ENCODE data around the gene ITGB4. TPM values are rescaled to one million over a fixed set of nuclear protein-coding genes. Genes with fewer than 3 reads are reported as not detected.

ITGB4 gene
- total and polyA plus RNA-seq, 2 experiments from 2014 or later = 6.1 to 9.7 TPM

- peaks cover 5% of the 10 kb centered on the region; the same call in 2 of the 3 replicates for H3K4me1 Mint-ChIP-seq
- Histone ChIP-seq H4K20me1 (replicated peaks; ENCODE audit: insufficient read depth) (0 out of 2 replicates have a peak, but pooled peaks cover 3% of the 10 kb centered on the region), H3K27ac (ENCODE audit: low read depth) (no peak overlapping the region), H3K4me2 (no peak overlapping the region), H2AFZ (no peak overlapping the region), H3K4me1 (ENCODE audit: insufficient read depth) (peaks cover 3% of the 10 kb centered on the region; the same call in 1 of the 2 replicates), H3K36me3 (ENCODE audit: insufficient read depth) (no peaks in the 10 kb centered on the region), H3F3A (replicated peaks; ENCODE audit: low read depth) (peaks cover 4% of the 10 kb centered on the region), H3K9me2 (ENCODE audit: insufficient read depth) (no peaks in the 10 kb centered on the region), H3K79me2 (replicated peaks; ENCODE audit: insufficient read depth) (no peaks in the 10 kb centered on the region), H3K27me3 (ENCODE audit: insufficient read depth) (no peaks in the 10 kb centered on the region), H3K4me3 (no peak overlapping the region)
- H3K9me3 Mint-ChIP-seq = no peaks in the 10 kb centered on the region; the same call in 2 of the 3 replicates
- no peak for DNase-seq (ENCODE audit: low spot score)
- H3K4me3 Mint-ChIP-seq = peak overlapping the region; percentile 21; the same call in 1 of the 3 replicates
- H3K27me3 Mint-ChIP-seq (ENCODE audit: insufficient read depth, low read depth, poor library complexity) = peaks cover 16% of the 10 kb centered on the region
- H3K27ac Mint-ChIP-seq = no peak overlapping the region
- ATAC-seq = peak; percentile 10; the same call in 2 of the 3 replicates
- no peaks in the 10 kb centered on the region; the same call in 2 of the 3 replicates for H3K36me3 Mint-ChIP-seq (ENCODE audit: low read depth)
- TF ChIP-seq POLR2AphosphoS5 (IDR thresholded peaks at IDR 0.05; ENCODE audit: low read depth) (no peak), CTCF (conservative IDR thresholded peaks at IDR 0.05; ENCODE audit: low read depth in 2 of 2) (no peak), ZNF331 (CRISPR knock-in tag; IDR thresholded peaks at IDR 0.05; ENCODE audit: low read depth) (no peak), ETS1 (IDR thresholded peaks at IDR 0.05) (no peak), REST (IDR thresholded peaks at IDR 0.05; ENCODE audit: unreplicated experiment) (no peak), ZNF114 (CRISPR knock-in tag; IDR thresholded peaks at IDR 0.05) (no peak), EZH2 (IDR thresholded peaks at IDR 0.05; ENCODE audit: low read depth, unreplicated experiment) (no peak), ZNF462 (CRISPR knock-in tag; IDR thresholded peaks at IDR 0.05) (no peak), STAT1 (IDR thresholded peaks at IDR 0.05; ENCODE audit: unreplicated experiment) (no peak), CREB1 (CRISPR knock-in tag; IDR thresholded peaks at IDR 0.05; ENCODE audit: low read depth) (no peak), JUNB (IDR thresholded peaks at IDR 0.05; ENCODE audit: unreplicated experiment) (no peak), EZH2phosphoT487 (IDR thresholded peaks at IDR 0.05; ENCODE audit: unreplicated experiment) (no peak), NANOG (IDR thresholded peaks at IDR 0.05; ENCODE audit: borderline replicate concordance) (no peak)
Measured at GRCh38 chr17:75765981-75766380, 44.7 kb downstream of the ITGB4 start.

Data from GM23338 (cell line).